Stomach (tissue), 9 donors: ENCODE results near the gene HCLS1. TPM values are rescaled to one million over a fixed set of nuclear protein-coding genes. Genes with fewer than 3 reads are reported as not detected.

Source experiments
- DNase-seq, 2 donors: peaks; one replicate each; pipeline versions ENCODE4 v3.0.0 to v3.0.0-alpha.2; 2013 to 2019
- H3K27ac ChIP-seq, 5 donors: fragments of 200-600 bp in 4 of 5; sonication (generic) in 4 of 5; one replicate each; pipeline ENCODE4 v1.5.1; 2013 to 2019; ENCODE audit warnings: mild to moderate bottlenecking in 1 of 5, moderate library complexity in 1 of 5
- H3K27me3 ChIP-seq, 3 donors: fragments of 200-600 bp; sonication (generic); one replicate each; pipeline ENCODE4 v1.5.1; 2017 to 2019; ENCODE audit warnings: mixed run types in 1 of 3
- H3K36me3 ChIP-seq, 4 donors: fragments of 200-600 bp; sonication (generic); 1 replicate in 3 of 4; 2 replicates in 1 of 4; pipeline ENCODE4 v1.5.1; 2016 to 2019
- H3K4me1 ChIP-seq, 4 donors: fragments of 200-600 bp; sonication (generic); one replicate each; pipeline ENCODE4 v1.5.1; 2016 to 2019
- H3K4me3 ChIP-seq, 4 donors: fragments of 200-600 bp; sonication (generic) in 3 of 4; one replicate each; pipeline ENCODE4 v1.5.1; 2016 to 2019; ENCODE audit warnings: mild to moderate bottlenecking in 1 of 4
- H3K9me3 ChIP-seq, 4 donors: fragments of 200-600 bp; sonication (generic); one replicate each; pipeline ENCODE4 v1.5.1; 2016 to 2019
- EP300 ChIP-seq: sonication (generic); formaldehyde crosslinking; IDR thresholded peaks from one replicate; pipeline ENCODE4 v1.6.1; 2017; ENCODE audit warnings: antibody characterized with exemption
- POLR2A ChIP-seq, 4 donors: fragments of 450-650 bp; IDR thresholded peaks; one replicate each; pipeline ENCODE4 v1.6.1; 2016; ENCODE audit warnings: antibody characterized with exemption in 4 of 4, control low read depth in 2 of 4, mild to moderate bottlenecking in 1 of 4, moderate library complexity in 1 of 4
- POLR2AphosphoS5 ChIP-seq, 3 donors: sonication (generic); formaldehyde crosslinking; IDR thresholded peaks; one replicate each; pipeline ENCODE4 v1.6.1; 2016; ENCODE audit warnings: antibody characterized with exemption in 3 of 3
- WGBS, 5 donors: extraction: QIAGEN DNeasy Blood & Tissue Kit in 3 of 5; methylation state at CpG; one replicate each; pipeline versions ENCODE4 v1.1.5 to v1.1.7; 2013 to 2018; 5-methylcytosine and 5-hydroxymethylcytosine counted together
- intact Hi-C: fragments of 100-400 bp; cut with DNase I; formaldehyde crosslinking; loops from one replicate; pipeline ENCODE4 v1.15.1; 2023; ENCODE audit warnings: low total_unique reads
- polyA plus RNA-seq, 3 donors: library from polyadenylated mRNA; stranded (reverse); fragments of 200-250 nt; gene quantifications; one replicate each; pipeline ENCODE4 v1.2.3, GENCODE V29; 2013
- small RNA-seq, 4 donors: library from RNA; depleted of rRNA; stranded (forward); fragments of <200 nt; gene quantifications; one replicate each; pipeline ENCODE3, GENCODE V24; 2016
- total RNA-seq, 5 donors: library from RNA; depleted of rRNA; stranded (reverse); fragments of >200 nt; gene quantifications; one replicate each; pipeline versions ENCODE4 v1.1.0 to v1.2.3, GENCODE V29; 2014 to 2016
- TF ChIP-seq, protein P1 (sequence below), 7 experiments: fragments of 450-650 bp in 4 of 7; fragments of 200-600 bp in 3 of 7; sonication (generic) in 3 of 7; IDR thresholded peaks; one replicate each; pipeline ENCODE4 v1.5.1; 2016 to 2019; ENCODE audit warnings: antibody characterized with exemption in 7 of 7, control low read depth in 2 of 7, mild to moderate bottlenecking in 1 of 7
- donor health status: healthy with polysubstance abuse.
- donor health status: Bipolar disorder and iron deficiency.
- donor health status: healthy.

Gene HCLS1
- total and polyA plus RNA-seq, 8 donors = 13.9 to 115 (median 33.9) TPM

GRCh38 chr3:121584418-121584817 is 76.3 kb downstream of the HCLS1 start:
- Histone ChIP-seq H3K27me3 (no peaks in the 10 kb centered on the region), H3K4me3 (no peak overlapping the region), H3K36me3 (no peaks in the 10 kb centered on the region), H3K9me3 (no peaks in the 10 kb centered on the region), H3K27ac (no peak overlapping the region), H3K4me1 (no peaks in the 10 kb centered on the region)
- no peak for DNase-seq
- intact Hi-C loops = no loop called here
- TF ChIP-seq EP300 = no peak
- no peak for TF ChIP-seq POLR2A (IDR thresholded peaks at IDR 0.05)
- TF ChIP-seq POLR2AphosphoS5 (IDR thresholded peaks at IDR 0.05) = no peak
- TF ChIP-seq, protein P1, sequence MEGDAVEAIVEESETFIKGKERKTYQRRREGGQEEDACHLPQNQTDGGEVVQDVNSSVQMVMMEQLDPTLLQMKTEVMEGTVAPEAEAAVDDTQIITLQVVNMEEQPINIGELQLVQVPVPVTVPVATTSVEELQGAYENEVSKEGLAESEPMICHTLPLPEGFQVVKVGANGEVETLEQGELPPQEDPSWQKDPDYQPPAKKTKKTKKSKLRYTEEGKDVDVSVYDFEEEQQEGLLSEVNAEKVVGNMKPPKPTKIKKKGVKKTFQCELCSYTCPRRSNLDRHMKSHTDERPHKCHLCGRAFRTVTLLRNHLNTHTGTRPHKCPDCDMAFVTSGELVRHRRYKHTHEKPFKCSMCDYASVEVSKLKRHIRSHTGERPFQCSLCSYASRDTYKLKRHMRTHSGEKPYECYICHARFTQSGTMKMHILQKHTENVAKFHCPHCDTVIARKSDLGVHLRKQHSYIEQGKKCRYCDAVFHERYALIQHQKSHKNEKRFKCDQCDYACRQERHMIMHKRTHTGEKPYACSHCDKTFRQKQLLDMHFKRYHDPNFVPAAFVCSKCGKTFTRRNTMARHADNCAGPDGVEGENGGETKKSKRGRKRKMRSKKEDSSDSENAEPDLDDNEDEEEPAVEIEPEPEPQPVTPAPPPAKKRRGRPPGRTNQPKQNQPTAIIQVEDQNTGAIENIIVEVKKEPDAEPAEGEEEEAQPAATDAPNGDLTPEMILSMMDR (IDR thresholded peaks at IDR 0.05) = no peak
- 70 to 92% (median 82%) methylated on average over 1 of the region's 1 CpG for WGBS, 5 donors

- H3K4me1 ChIP-seq = no peaks in the 10 kb centered on the region
- no peak for TF ChIP-seq POLR2AphosphoS5 (IDR thresholded peaks at IDR 0.05)
- intact Hi-C loops = no loop called here
- no peaks in the 10 kb centered on the region for H3K27me3 ChIP-seq
- no peaks in the 10 kb centered on the region for H3K9me3 ChIP-seq
- H3K4me3 ChIP-seq = no peak overlapping the region
- no peak for DNase-seq
- no peak overlapping the region for H3K27ac ChIP-seq
- 55 to 79% (median 64%) methylated on average over 2 of the region's 2 CpGs for WGBS, 5 donors
- H3K36me3 ChIP-seq = no peaks in the 10 kb centered on the region
Measured at GRCh38 chr3:121581691-121582090, 79.0 kb downstream of the HCLS1 start.

Small RNA genes within 50 kb of the gene (small RNA-seq; reads per million reads assigned to genes)
- gene RNU4-62P = 0 to 0.15 (median 0) reads per million in 4 donors

Other genes starting within 250 kb of the HCLS1 start
- 1 to 10 TPM in 2 of 5 donors, under 1 TPM in 3; 0.45 to 6.4 (median 0.58) TPM for gene POLQ, start 114.9 kb downstream of the HCLS1 start, total RNA-seq
- 1 to 10 TPM in 1 of 3 donors, under 1 TPM in 2; 0.15 to 1.4 (median 0.19) TPM for gene POLQ, start 114.9 kb downstream of the HCLS1 start, polyA plus RNA-seq
- gene ARGFX, start 93.0 kb downstream of the HCLS1 start, total RNA-seq = not detected
- gene ARGFX, start 93.0 kb downstream of the HCLS1 start, polyA plus RNA-seq = not detected
- under 1 TPM in 1 of 5 donors, not detected in 4; under 0.01 TPM for gene FBXO40, start 67.5 kb downstream of the HCLS1 start, total RNA-seq
- gene FBXO40, start 67.5 kb downstream of the HCLS1 start, polyA plus RNA-seq = under 1 TPM in 1 of 3 donors, not detected in 2; 0.06 TPM
- gene GOLGB1, start 88.8 kb upstream of the HCLS1 start, total RNA-seq = 10 to 100 TPM; 53.9 to 81.1 (median 62.3) TPM
- gene GOLGB1, start 88.8 kb upstream of the HCLS1 start, polyA plus RNA-seq = 10 to 100 TPM in 2 of 3 donors, 1 to 10 TPM in 1; 6.7 to 16.0 (median 10.8) TPM
- gene IQCB1, start 174.2 kb upstream of the HCLS1 start, total RNA-seq = 10 to 100 TPM in 2 of 5 donors, 1 to 10 TPM in 3; 1.8 to 40.6 (median 8.4) TPM
- 10 to 100 TPM in 1 of 3 donors, 1 to 10 TPM in 2; 6.2 to 12.2 (median 9.2) TPM for gene IQCB1, start 174.2 kb upstream of the HCLS1 start, polyA plus RNA-seq
- 10 to 100 TPM in 1 of 5 donors, 1 to 10 TPM in 2, not detected in 2; 1.2 to 10.5 (median 2.2) TPM for gene EAF2, start 174.3 kb upstream of the HCLS1 start, total RNA-seq
- 10 to 100 TPM in 1 of 3 donors, 1 to 10 TPM in 2; 5.3 to 11.9 (median 6.4) TPM for gene EAF2, start 174.3 kb upstream of the HCLS1 start, polyA plus RNA-seq
- gene SLC15A2, start 233.5 kb upstream of the HCLS1 start, total RNA-seq = 10 to 100 TPM in 2 of 5 donors, 1 to 10 TPM in 2, not detected in 1; 1.3 to 16.5 (median 11.4) TPM
- gene SLC15A2, start 233.5 kb upstream of the HCLS1 start, polyA plus RNA-seq = 1 to 10 TPM in 1 of 3 donors, under 1 TPM in 1, not detected in 1; 0.44 to 3.0 TPM